ENCODE data around the gene STXBP4.

GRCh38 chr17:55067697-55068439 is 99.3 kb downstream of the STXBP4 start:
- TF ChIP-seq POLR2AphosphoS5 (IDR thresholded peaks at IDR 0.05) (no peak), CTCF (IDR thresholded peaks at IDR 0.05) (no peak)
